ENCODE measurements around the gene AKAP10. TPM values are rescaled to one million over a fixed set of nuclear protein-coding genes. Genes with fewer than 3 reads are reported as not detected.

The AKAP10 gene
- total RNA-seq, 3 donors from 2014 or later = 25.0 to 41.1 (median 29.9) TPM

DNA sequence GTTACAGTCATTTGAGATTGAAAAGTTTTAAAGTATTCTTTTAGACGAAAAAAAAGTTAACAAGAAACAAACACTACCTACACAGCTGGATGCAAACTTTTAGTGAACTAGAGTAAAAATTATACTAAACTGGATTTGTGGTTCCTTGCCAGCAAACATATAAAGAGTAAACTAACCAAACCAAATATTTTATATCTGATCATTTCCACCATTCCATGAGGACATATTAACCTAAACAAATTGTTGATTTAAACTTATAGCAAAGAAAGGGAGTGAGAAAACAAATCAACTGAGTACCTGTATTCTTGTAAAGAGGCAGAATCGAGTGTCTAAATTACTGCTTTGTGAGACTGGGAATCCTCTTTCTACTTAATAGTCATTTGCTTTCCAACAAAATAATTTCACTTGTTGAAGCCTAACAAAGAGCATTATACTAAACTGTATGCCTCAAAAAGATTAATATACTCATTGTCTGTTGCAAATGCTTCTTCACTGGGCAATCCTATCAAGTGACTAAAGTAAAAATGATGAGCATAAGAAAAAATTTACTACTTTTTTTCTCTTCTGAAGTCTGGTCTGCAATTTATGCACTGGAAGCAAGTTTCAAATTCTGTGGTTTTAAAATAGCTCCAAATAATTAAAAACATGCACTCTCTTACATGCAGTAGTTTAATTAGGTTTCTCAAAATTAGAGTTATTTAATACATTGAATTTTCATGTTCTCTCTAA, 37.5 kb downstream of the AKAP10 start:
- DNase-seq (no peak), ATAC-seq (no peak)
- TF ChIP-seq, protein P1, sequence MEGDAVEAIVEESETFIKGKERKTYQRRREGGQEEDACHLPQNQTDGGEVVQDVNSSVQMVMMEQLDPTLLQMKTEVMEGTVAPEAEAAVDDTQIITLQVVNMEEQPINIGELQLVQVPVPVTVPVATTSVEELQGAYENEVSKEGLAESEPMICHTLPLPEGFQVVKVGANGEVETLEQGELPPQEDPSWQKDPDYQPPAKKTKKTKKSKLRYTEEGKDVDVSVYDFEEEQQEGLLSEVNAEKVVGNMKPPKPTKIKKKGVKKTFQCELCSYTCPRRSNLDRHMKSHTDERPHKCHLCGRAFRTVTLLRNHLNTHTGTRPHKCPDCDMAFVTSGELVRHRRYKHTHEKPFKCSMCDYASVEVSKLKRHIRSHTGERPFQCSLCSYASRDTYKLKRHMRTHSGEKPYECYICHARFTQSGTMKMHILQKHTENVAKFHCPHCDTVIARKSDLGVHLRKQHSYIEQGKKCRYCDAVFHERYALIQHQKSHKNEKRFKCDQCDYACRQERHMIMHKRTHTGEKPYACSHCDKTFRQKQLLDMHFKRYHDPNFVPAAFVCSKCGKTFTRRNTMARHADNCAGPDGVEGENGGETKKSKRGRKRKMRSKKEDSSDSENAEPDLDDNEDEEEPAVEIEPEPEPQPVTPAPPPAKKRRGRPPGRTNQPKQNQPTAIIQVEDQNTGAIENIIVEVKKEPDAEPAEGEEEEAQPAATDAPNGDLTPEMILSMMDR (IDR thresholded peaks at IDR 0.05) = no peak
- no peaks in the 10 kb centered on the region for H3K36me3 ChIP-seq (ENCODE audit: low read depth)
- no peak overlapping the region for H3K4me3 ChIP-seq
- peaks cover 15% of the 10 kb centered on the region for H3K4me1 ChIP-seq (ENCODE audit: low read depth)
- intact Hi-C loops (cut with DNase I, micrococcal nuclease) = no loop called here
- no peaks in the 10 kb centered on the region for H3K9me3 ChIP-seq

DNA sequence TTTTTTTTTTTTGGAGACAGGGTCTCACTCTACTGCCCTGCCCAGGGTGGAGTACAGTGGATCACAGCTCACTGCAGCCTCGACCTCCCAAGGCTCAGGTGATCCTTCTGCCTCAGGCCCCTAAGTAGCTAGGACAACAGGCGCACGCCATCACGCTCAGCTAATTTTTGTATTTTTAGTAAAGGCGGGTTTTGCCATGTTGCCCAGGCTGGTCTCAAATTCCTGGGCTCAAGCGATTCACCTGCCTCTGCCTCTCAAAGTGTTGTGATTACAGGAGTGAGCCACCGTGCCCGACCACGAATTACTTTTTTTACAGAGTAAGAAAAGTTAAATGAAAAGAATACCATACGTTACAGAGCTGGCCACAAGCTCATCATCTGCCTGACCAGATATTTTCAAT, 38.9 kb downstream of the AKAP10 start:
- no peak for DNase-seq
- Histone ChIP-seq H3K36me3 (ENCODE audit: low read depth) (no peaks in the 10 kb centered on the region), H3K9me3 (no peaks in the 10 kb centered on the region)

DNA sequence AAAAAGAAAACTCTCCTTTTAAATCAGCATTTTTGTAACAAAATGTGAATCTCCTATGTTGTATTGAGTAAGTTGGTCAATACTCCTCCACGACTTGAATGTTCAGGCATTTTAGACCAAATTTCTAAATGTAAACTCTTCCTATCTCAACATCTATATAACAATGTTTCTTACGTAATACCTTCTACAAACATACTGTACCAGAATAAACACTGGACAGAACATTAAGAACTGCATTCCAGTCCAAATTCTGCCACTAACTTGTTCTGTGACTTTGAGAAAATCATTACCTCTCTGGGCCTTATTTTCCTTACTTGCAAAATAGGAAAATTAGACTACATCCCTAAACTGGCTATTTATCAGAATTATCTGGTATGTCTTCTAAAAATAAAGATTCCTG, 40.1 kb downstream of the AKAP10 start:
- Histone ChIP-seq H3K36me3 (ENCODE audit: low read depth) (no peaks in the 10 kb centered on the region), H3K4me1 (ENCODE audit: low read depth) (peaks cover 15% of the 10 kb centered on the region), H3K9me3 (no peaks in the 10 kb centered on the region), H3K4me3 (no peak overlapping the region)
- intact Hi-C loops (cut with DNase I, micrococcal nuclease) = no loop called here
- TF ChIP-seq, protein P1 (IDR thresholded peaks at IDR 0.05) = no peak
- no peak for DNase-seq
- ATAC-seq = no peak

More for the DNA sequence above, 38.9 kb downstream of the AKAP10 start:
- ATAC-seq = no peak
- H3K4me3 ChIP-seq = no peak overlapping the region
- peaks cover 15% of the 10 kb centered on the region for H3K4me1 ChIP-seq (ENCODE audit: low read depth)
- TF ChIP-seq, protein P1 (IDR thresholded peaks at IDR 0.05) = no peak
- intact Hi-C loops (cut with DNase I, micrococcal nuclease) = no loop called here

DNA sequence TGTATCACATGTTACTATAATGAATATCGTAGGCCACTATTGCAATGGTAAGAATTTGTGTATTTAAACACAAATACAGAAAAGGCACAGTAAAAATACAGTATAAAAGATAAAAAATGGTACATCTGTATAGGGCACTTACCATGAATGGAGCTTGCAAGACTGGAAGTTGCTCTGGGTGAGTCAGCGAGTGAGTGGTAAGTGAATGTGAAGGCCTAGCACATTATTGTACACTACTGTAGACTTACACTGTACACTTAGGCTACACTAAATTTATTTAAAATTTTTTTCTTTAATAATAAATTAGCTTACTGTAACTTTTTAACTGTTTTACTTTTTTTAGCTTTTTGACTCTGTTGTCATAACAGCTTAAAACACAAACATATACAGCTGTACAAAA, 42.5 kb downstream of the AKAP10 start:
- no peaks in the 10 kb centered on the region for H3K4me1 ChIP-seq (ENCODE audit: low read depth)
- H3K9me3 ChIP-seq = no peaks in the 10 kb centered on the region
- no peaks in the 10 kb centered on the region for H3K36me3 ChIP-seq (ENCODE audit: low read depth)
- TF ChIP-seq, protein P1 (IDR thresholded peaks at IDR 0.05) = no peak
- no peak for ATAC-seq
- no peak for DNase-seq
- intact Hi-C loops (cut with DNase I, micrococcal nuclease) = no loop called here
- no peak overlapping the region for H3K4me3 ChIP-seq

DNA sequence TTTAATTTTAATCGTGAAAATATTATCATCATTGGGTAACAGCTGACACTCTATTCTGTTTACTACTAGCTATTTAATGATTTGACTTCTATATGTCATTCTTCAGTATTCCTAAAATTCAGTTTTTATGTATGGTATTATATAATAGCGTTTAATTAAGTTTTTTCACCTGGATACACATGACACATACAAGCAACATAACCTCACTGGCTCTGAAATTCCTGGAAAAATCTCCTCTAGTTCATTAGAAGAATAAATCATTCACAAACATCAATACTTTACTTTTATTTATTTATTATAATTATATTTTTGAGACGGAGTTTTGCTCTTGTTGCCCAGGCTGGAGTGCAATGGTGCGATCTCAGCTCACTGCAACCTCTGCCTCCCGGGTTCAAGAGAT, 44.0 kb downstream of the AKAP10 start:
- Histone ChIP-seq H3K36me3 (ENCODE audit: low read depth) (no peaks in the 10 kb centered on the region), H3K4me1 (ENCODE audit: low read depth) (no peaks in the 10 kb centered on the region), H3K4me3 (no peak overlapping the region), H3K9me3 (no peaks in the 10 kb centered on the region)
- TF ChIP-seq, protein P1 (IDR thresholded peaks at IDR 0.05) = no peak
- intact Hi-C loops (cut with DNase I, micrococcal nuclease) = no loop called here
- no peak for ATAC-seq
- DNase-seq = no peak

Measured in mucosa of descending colon (tissue), 3 donors.